ENCODE data around the gene CDIP1. TPM values are rescaled to one million over a fixed set of nuclear protein-coding genes. Genes with fewer than 3 reads are reported as not detected.

The CDIP1 gene
- total RNA-seq, 1 experiment from 2014 or later: 6.2 TPM

DNA sequence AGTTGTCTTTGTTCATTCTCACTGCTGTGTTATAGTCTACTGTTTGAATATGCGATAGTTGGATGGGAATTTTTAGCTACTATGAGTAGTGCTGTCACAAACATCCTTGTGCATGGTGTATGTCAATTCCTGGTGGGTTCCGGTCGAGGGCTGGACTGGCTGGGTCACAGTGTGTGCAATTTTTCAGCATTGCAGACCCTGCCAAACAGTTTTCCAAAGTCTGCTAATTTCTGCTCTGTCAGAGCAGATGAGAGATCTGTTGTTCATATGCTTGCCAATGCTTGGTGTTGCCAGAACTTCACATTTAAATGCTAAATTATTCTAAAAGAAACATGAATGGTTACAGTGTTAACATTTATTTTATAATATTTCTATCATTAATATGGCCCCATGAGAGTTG is 14.0 kb upstream of the CDIP1 start:
- no peaks in the 10 kb centered on the region for H3K4me1 Mint-ChIP-seq (ENCODE audit: low read depth, unreplicated experiment)

DNA sequence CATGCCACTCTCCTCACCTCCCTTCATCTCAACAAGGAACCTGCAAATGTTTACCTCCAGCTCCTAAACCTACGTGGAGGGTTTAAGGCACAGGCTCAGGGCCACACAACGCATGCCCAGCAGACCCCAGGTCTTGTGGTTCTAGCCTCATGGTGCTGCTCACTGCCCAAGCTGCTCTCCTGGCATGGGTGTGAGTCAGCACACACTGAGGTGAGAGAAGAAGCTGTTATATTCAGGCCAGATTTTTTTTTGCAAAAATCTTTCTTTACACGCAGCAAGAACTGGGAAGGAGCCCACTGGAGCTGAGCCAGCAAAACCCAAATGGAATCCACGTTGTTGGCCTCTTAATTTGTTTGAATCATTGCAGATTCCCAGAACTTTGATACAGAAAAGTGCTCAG is 12.0 kb upstream of the CDIP1 start:
- Mint-ChIP-seq H3K4me1 (ENCODE audit: low read depth, unreplicated experiment) (no peaks in the 10 kb centered on the region), H3K4me3 (ENCODE audit: low read depth, unreplicated experiment) (no peak overlapping the region), H3K36me3 (ENCODE audit: insufficient read depth, unreplicated experiment) (no peaks in the 10 kb centered on the region), H3K27ac (ENCODE audit: unreplicated experiment) (no peak overlapping the region), H3K9me3 (ENCODE audit: low read depth, unreplicated experiment) (no peaks in the 10 kb centered on the region), H3K27me3 (ENCODE audit: unreplicated experiment) (peaks cover 83% of the 10 kb centered on the region)
- intact Hi-C loops (cut with micrococcal nuclease; ENCODE audit: unreplicated experiment): no loop called here
- BruUV-seq (replicated peaks): no TSS peak
- DNase-seq: no peak
- CTCF ChIA-PET: interaction anchor here (0.7 to 1.4 kb wide), 3 partner anchors 11 to 75 kb away, joined by 3 to 5 read pairs (median 3); no protein-coding TSS in a partner anchor
- TF ChIP-seq, protein P1, sequence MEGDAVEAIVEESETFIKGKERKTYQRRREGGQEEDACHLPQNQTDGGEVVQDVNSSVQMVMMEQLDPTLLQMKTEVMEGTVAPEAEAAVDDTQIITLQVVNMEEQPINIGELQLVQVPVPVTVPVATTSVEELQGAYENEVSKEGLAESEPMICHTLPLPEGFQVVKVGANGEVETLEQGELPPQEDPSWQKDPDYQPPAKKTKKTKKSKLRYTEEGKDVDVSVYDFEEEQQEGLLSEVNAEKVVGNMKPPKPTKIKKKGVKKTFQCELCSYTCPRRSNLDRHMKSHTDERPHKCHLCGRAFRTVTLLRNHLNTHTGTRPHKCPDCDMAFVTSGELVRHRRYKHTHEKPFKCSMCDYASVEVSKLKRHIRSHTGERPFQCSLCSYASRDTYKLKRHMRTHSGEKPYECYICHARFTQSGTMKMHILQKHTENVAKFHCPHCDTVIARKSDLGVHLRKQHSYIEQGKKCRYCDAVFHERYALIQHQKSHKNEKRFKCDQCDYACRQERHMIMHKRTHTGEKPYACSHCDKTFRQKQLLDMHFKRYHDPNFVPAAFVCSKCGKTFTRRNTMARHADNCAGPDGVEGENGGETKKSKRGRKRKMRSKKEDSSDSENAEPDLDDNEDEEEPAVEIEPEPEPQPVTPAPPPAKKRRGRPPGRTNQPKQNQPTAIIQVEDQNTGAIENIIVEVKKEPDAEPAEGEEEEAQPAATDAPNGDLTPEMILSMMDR (IDR thresholded peaks at IDR 0.05; ENCODE audit: unreplicated experiment): no peak

More for the DNA sequence above, 14.0 kb upstream of the CDIP1 start:
- no peak for DNase-seq
- peaks cover 83% of the 10 kb centered on the region for H3K27me3 Mint-ChIP-seq (ENCODE audit: unreplicated experiment)
- no peaks in the 10 kb centered on the region for H3K36me3 Mint-ChIP-seq (ENCODE audit: insufficient read depth, unreplicated experiment)
- CTCF ChIA-PET: interaction anchor here (0.7 to 1.0 kb wide), 2 partner anchors 10 to 52 kb away, joined by 4 to 6 read pairs; no protein-coding TSS in a partner anchor
- H3K9me3 Mint-ChIP-seq (ENCODE audit: low read depth, unreplicated experiment): no peaks in the 10 kb centered on the region
- BruUV-seq (replicated peaks): no TSS peak
- no peak overlapping the region for H3K4me3 Mint-ChIP-seq (ENCODE audit: low read depth, unreplicated experiment)
- no peak overlapping the region for H3K27ac Mint-ChIP-seq (ENCODE audit: unreplicated experiment)
- TF ChIP-seq, protein P1 (IDR thresholded peaks at IDR 0.05; ENCODE audit: unreplicated experiment): no peak
- intact Hi-C loops (cut with micrococcal nuclease; ENCODE audit: unreplicated experiment): no loop called here

DNA sequence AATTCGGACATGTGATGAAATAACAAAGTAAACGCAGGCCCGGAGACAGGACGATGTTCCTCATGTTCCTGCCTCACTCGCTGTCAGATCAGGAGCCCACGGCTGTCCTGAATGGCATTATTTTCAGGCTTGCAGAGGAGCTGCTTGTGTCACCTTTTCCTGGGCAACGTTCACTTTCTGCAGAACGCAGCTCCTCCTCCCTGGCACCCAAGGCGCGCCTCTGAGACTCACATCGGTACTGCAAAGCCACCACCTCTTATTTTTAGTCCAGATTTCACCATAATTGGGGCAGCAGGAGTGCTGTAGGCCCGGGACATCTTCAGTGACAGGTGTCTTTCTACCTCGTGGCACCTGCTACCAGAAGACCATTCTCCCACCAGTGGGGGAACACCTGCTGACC is 9.6 kb upstream of the CDIP1 start:
- H3K36me3 Mint-ChIP-seq (ENCODE audit: insufficient read depth, unreplicated experiment): no peaks in the 10 kb centered on the region
- no peaks in the 10 kb centered on the region for H3K4me1 Mint-ChIP-seq (ENCODE audit: low read depth, unreplicated experiment)
- intact Hi-C loops (cut with micrococcal nuclease; ENCODE audit: unreplicated experiment): loop anchor here (5.0 kb wide), 1 partner anchor 36 kb away; no protein-coding TSS in a partner anchor
- H3K27ac Mint-ChIP-seq (ENCODE audit: unreplicated experiment): no peak overlapping the region
- CTCF ChIA-PET: interaction anchor here (0.6 to 1.6 kb wide), 10 partner anchors 10 to 88 kb away, joined by 3 to 9 read pairs (median 6); partner anchors contain the start of genes CDIP1 and HMOX2
- DNase-seq: no peak
- TF ChIP-seq, protein P1 (IDR thresholded peaks at IDR 0.05; ENCODE audit: unreplicated experiment): no peak
- H3K9me3 Mint-ChIP-seq (ENCODE audit: low read depth, unreplicated experiment): no peaks in the 10 kb centered on the region
- no TSS peak for BruUV-seq (replicated peaks)
- peaks cover 83% of the 10 kb centered on the region for H3K27me3 Mint-ChIP-seq (ENCODE audit: unreplicated experiment)
- no peak overlapping the region for H3K4me3 Mint-ChIP-seq (ENCODE audit: low read depth, unreplicated experiment)

DNA sequence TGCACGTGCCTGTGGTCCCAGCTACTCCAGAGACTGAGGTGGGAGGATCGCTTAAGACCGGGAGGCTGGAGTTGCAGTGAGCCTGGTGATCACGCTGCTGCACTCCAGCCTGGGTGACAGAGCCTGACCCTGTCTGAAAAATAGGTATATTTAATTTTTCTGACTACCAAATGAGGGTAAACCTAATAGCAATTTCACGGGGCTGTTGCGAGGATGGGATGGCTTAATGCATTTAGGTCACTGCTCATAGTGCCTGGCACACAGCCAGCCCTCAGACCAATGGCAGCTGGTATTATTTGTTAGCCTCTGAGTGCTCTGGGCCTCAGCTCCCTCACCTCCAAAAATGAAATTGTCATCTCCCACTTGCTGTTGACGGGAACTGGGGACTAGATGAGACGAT is 5.9 kb upstream of the CDIP1 start:
- CTCF ChIA-PET: no interaction called here
- Mint-ChIP-seq H3K36me3 (ENCODE audit: insufficient read depth, unreplicated experiment) (peaks cover 4% of the 10 kb centered on the region), H3K4me3 (ENCODE audit: low read depth, unreplicated experiment) (no peak overlapping the region), H3K27ac (ENCODE audit: unreplicated experiment) (no peak overlapping the region), H3K4me1 (ENCODE audit: low read depth, unreplicated experiment) (no peaks in the 10 kb centered on the region), H3K27me3 (ENCODE audit: unreplicated experiment) (peaks cover 70% of the 10 kb centered on the region), H3K9me3 (ENCODE audit: low read depth, unreplicated experiment) (peaks cover 4% of the 10 kb centered on the region)
- BruUV-seq (replicated peaks): no TSS peak
- intact Hi-C loops (cut with micrococcal nuclease; ENCODE audit: unreplicated experiment): no loop called here
- DNase-seq: no peak
- TF ChIP-seq, protein P1 (IDR thresholded peaks at IDR 0.05; ENCODE audit: unreplicated experiment): no peak

Data from Calu3 (cell line).